ENCODE results near the gene RASD2. TPM values are rescaled to one million over a fixed set of nuclear protein-coding genes. Genes with fewer than 3 reads are reported as not detected.

Gene RASD2
- total and polyA plus RNA-seq, 2 donors (not counting 1 experiment from before 2014, with no cell fraction given), result 0.07 TPM; not detected in 1

DNA sequence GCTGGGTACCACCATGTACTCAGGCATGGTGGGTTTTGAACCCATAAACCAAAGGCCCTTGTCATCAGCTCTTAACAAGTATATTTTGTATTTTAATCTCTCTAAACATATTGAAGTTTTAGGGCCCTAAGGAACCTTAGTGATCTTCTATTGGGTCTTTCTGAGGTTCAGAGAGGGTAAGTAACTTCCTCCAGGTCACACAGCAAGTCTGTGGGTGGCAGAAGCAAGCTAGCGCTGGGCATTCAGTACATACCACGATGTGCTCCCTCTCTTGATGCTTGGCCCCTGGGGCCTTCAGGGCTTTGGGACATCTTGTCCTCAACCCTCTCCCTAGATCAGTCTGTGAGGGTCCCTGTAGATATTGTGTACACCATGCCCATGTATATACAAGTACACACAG lies 12.7 kb downstream of the RASD2 start:
- peaks cover 35% of the 10 kb centered on the region for H3K27me3 Mint-ChIP-seq
- ChIA-PET POLR2A (no interaction called here), CTCF (no interaction called here)
- TF ChIP-seq, protein P1, sequence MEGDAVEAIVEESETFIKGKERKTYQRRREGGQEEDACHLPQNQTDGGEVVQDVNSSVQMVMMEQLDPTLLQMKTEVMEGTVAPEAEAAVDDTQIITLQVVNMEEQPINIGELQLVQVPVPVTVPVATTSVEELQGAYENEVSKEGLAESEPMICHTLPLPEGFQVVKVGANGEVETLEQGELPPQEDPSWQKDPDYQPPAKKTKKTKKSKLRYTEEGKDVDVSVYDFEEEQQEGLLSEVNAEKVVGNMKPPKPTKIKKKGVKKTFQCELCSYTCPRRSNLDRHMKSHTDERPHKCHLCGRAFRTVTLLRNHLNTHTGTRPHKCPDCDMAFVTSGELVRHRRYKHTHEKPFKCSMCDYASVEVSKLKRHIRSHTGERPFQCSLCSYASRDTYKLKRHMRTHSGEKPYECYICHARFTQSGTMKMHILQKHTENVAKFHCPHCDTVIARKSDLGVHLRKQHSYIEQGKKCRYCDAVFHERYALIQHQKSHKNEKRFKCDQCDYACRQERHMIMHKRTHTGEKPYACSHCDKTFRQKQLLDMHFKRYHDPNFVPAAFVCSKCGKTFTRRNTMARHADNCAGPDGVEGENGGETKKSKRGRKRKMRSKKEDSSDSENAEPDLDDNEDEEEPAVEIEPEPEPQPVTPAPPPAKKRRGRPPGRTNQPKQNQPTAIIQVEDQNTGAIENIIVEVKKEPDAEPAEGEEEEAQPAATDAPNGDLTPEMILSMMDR (IDR thresholded peaks at IDR 0.05), result no peak
- TF ChIP-seq EZH2 (IDR thresholded peaks at IDR 0.05; ENCODE audit: borderline replicate concordance, insufficient read depth, low read depth, low read length, poor library complexity, severe bottlenecking), result no peak
- Histone ChIP-seq H3K9me3 (ENCODE audit: control extremely low read depth in 1 of 3, control insufficient read depth in 2 of 3, insufficient read depth in 1 of 3, low read length in 2 of 3) (peaks cover 0 to 3% (median 0%) of the 10 kb centered on the region in 3 donors), H3K36me3 (replicated peaks in 1 of 2; ENCODE audit: control extremely low read depth in 1 of 2, control insufficient read depth in 1 of 2, extremely low read depth in 1 of 2, insufficient read depth in 2 of 2, low read length in 1 of 2) (no peaks in the 10 kb centered on the region), H3K4me1 (ENCODE audit: control insufficient read depth in 2 of 2, insufficient read depth in 2 of 2, low read length in 2 of 2) (peaks cover 0 to 4% of the 10 kb centered on the region in 2 donors), H3K27ac (ENCODE audit: low read length in 2 of 2) (no peak overlapping the region), H3K79me2 (ENCODE audit: control insufficient read depth, insufficient read depth, low read length) (no peaks in the 10 kb centered on the region), H4K20me1 (ENCODE audit: control insufficient read depth, insufficient read depth, low read length, poor library complexity, severe bottlenecking) (no peaks in the 10 kb centered on the region), H3K4me2 (replicated peaks; ENCODE audit: low read depth, low read length, poor library complexity, severe bottlenecking) (no peak overlapping the region), H3K4me3 (ENCODE audit: control extremely low read depth in 1 of 5, extremely low read depth in 1 of 5, insufficient read depth in 1 of 5, low read depth in 2 of 5, low read length in 4 of 5) (no peak overlapping the region), H3K27me3 (replicated peaks in 1 of 4; ENCODE audit: control extremely low read depth in 1 of 4, control insufficient read depth in 3 of 4, insufficient read depth in 4 of 4, low read length in 3 of 4) (peaks cover 0 to 12% (median under 1%) of the 10 kb centered on the region in 4 experiments), H2AFZ (ENCODE audit: insufficient read depth, low read depth, low read length, poor library complexity, severe bottlenecking) (no peak overlapping the region), H3K9ac (ENCODE audit: low read length) (no peak overlapping the region)
- intact Hi-C loops (cut with micrococcal nuclease), result no loop called here
- no peaks in the 10 kb centered on the region for H3K9me3 Mint-ChIP-seq (ENCODE audit: insufficient read depth)
- H3K4me1 Mint-ChIP-seq, result peaks cover 4% of the 10 kb centered on the region
- DNase-seq, result no peak
- no peak for ATAC-seq (ENCODE audit: low read depth)
- H3K27ac Mint-ChIP-seq, result no peak overlapping the region
- no CpG with 5 or more reads among the region's 2 CpGs for WGBS (ENCODE audit: insufficient coverage)
- no peak overlapping the region for H3K4me3 Mint-ChIP-seq

DNA sequence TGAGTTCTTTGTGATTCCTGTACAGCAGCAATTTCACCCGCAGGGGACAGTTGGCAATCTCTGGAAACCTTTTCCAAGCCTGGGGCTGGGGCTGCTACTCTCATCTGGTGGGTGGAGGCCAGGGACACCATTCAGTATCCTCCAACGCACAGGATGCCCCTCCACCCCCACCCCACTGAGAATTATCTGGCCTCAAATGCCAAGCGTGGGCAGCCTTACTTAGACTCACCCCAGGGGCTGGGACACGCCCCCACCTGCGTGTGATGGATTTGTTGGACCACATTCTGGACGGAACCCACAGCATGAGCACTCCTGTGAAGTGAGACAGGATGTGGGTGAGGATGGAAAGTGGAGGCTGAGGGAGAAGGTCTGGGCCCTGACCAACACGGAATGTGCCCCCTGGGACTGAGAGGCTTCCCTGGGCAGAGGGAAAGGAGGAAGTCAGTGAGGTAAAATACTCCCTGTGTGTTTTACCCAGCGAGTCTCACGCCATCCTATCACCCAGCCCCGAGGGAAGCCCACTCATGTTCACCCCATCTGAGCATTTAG lies 13.7 kb downstream of the RASD2 start:
- Mint-ChIP-seq H3K27me3 (peaks cover 30% of the 10 kb centered on the region), H3K4me3 (no peak overlapping the region), H3K9me3 (ENCODE audit: insufficient read depth) (no peaks in the 10 kb centered on the region), H3K27ac (no peak overlapping the region), H3K4me1 (peaks cover 4% of the 10 kb centered on the region)
- intact Hi-C loops (cut with micrococcal nuclease), result no loop called here
- Histone ChIP-seq H3K9me3 (ENCODE audit: control extremely low read depth in 1 of 3, control insufficient read depth in 2 of 3, insufficient read depth in 1 of 3, low read length in 2 of 3) (peaks cover 0 to 3% (median 0%) of the 10 kb centered on the region in 3 donors), H4K20me1 (ENCODE audit: control insufficient read depth, insufficient read depth, low read length, poor library complexity, severe bottlenecking) (no peaks in the 10 kb centered on the region), H2AFZ (ENCODE audit: insufficient read depth, low read depth, low read length, poor library complexity, severe bottlenecking) (no peak overlapping the region), H3K4me1 (ENCODE audit: control insufficient read depth in 2 of 2, insufficient read depth in 2 of 2, low read length in 2 of 2) (peaks cover 0 to 4% of the 10 kb centered on the region in 2 donors), H3K27me3 (replicated peaks in 1 of 4; ENCODE audit: control extremely low read depth in 1 of 4, control insufficient read depth in 3 of 4, insufficient read depth in 4 of 4, low read length in 3 of 4) (peaks cover 0 to 15% (median 3%) of the 10 kb centered on the region in 4 experiments), H3K36me3 (replicated peaks in 1 of 2; ENCODE audit: control extremely low read depth in 1 of 2, control insufficient read depth in 1 of 2, extremely low read depth in 1 of 2, insufficient read depth in 2 of 2, low read length in 1 of 2) (no peaks in the 10 kb centered on the region), H3K4me2 (replicated peaks; ENCODE audit: low read depth, low read length, poor library complexity, severe bottlenecking) (no peak overlapping the region), H3K79me2 (ENCODE audit: control insufficient read depth, insufficient read depth, low read length) (no peaks in the 10 kb centered on the region), H3K9ac (ENCODE audit: low read length) (no peak overlapping the region), H3K27ac (ENCODE audit: low read length in 2 of 2) (no peak overlapping the region), H3K4me3 (ENCODE audit: control extremely low read depth in 1 of 5, extremely low read depth in 1 of 5, insufficient read depth in 1 of 5, low read depth in 2 of 5, low read length in 4 of 5) (no peak overlapping the region)
- DNase-seq, result no peak
- CTCF ChIA-PET, result no interaction called here
- POLR2A ChIA-PET, result no interaction called here
- TF ChIP-seq EZH2 (IDR thresholded peaks at IDR 0.05; ENCODE audit: borderline replicate concordance, insufficient read depth, low read depth, low read length, poor library complexity, severe bottlenecking), result no peak
- TF ChIP-seq, protein P1 (IDR thresholded peaks at IDR 0.05), result no peak
- ATAC-seq (ENCODE audit: low read depth), result no peak
- WGBS (ENCODE audit: insufficient coverage), result 50% methylated on average over 6 of the region's 10 CpGs

All from B cell (primary cell).